ENCODE measurements around the gene INPP5D.

INPP5D gene

GRCh38 chr2:233247116-233247515, 187.0 kb downstream of the INPP5D start:
- no peak for DNase-seq

- no peak for DNase-seq
Observed at GRCh38 chr2:233247744-233248143, 187.6 kb downstream of the INPP5D start.

- no peak for DNase-seq
Observed at GRCh38 chr2:233248999-233249398, 188.9 kb downstream of the INPP5D start.

- no peak for DNase-seq
Observed at GRCh38 chr2:233250568-233250967, 190.4 kb downstream of the INPP5D start.

- DNase-seq: no peak
Observed at GRCh38 chr2:233250985-233251305, 190.8 kb downstream of the INPP5D start.

- DNase-seq: peak; percentile 68 to 89
Observed at GRCh38 chr2:233251306-233252116, 191.4 kb downstream of the INPP5D start, which contains the start of gene ATG16L1. ATG16L1 (plus strand) TSS chr2:233251673; CDS start chr2:233251828, 155 bp downstream.

GRCh38 chr2:233252227-233252626, 192.1 kb downstream of the INPP5D start:
- no peak for DNase-seq

- no peak for DNase-seq
Observed at GRCh38 chr2:233255151-233255550, 195.0 kb downstream of the INPP5D start.

GRCh38 chr2:233256048-233256447, 195.9 kb downstream of the INPP5D start:
- DNase-seq: no peak
